ENCODE measurements around the gene WFDC1.

The WFDC1 gene

GRCh38 chr16:84294531-84295142 is at the start of gene WFDC1:
Gene WFDC1 (plus strand): TSS chr16:84294878. CDS start chr16:84294972, 94 bp downstream.
- DNase-seq = no peak

GRCh38 chr16:84245956-84246678 is 48.6 kb upstream of the WFDC1 start:
- no peak for DNase-seq

- DNase-seq = no peak
These were observed 48.0 kb upstream of the WFDC1 start for GRCh38 chr16:84246679-84247077.

- no peak for DNase-seq
These were observed 47.3 kb upstream of the WFDC1 start for GRCh38 chr16:84247331-84247730.

GRCh38 chr16:84247844-84248243 is 46.8 kb upstream of the WFDC1 start:
- DNase-seq = no peak

GRCh38 chr16:84252184-84252583 is 42.5 kb upstream of the WFDC1 start:
- DNase-seq = no peak

GRCh38 chr16:84253173-84253572 is 41.5 kb upstream of the WFDC1 start:
- DNase-seq = no peak

- no peak for DNase-seq
These were observed 40.6 kb upstream of the WFDC1 start for GRCh38 chr16:84254062-84254461.

GRCh38 chr16:84255050-84255810 is 39.4 kb upstream of the WFDC1 start:
- DNase-seq = no peak

GRCh38 chr16:84258266-84258665 is 36.4 kb upstream of the WFDC1 start:
- DNase-seq = no peak

GRCh38 chr16:84259691-84260090 is 35.0 kb upstream of the WFDC1 start:
- no peak for DNase-seq

- no peak for DNase-seq
These were observed 33.7 kb upstream of the WFDC1 start for GRCh38 chr16:84260766-84261554.

- no peak for DNase-seq
These were observed 32.6 kb upstream of the WFDC1 start for GRCh38 chr16:84262031-84262430.

GRCh38 chr16:84262939-84263338 is 31.7 kb upstream of the WFDC1 start:
- no peak for DNase-seq

- DNase-seq = no peak
These were observed 28.2 kb upstream of the WFDC1 start for GRCh38 chr16:84266451-84266850.

- no peak for DNase-seq
These were observed 27.3 kb upstream of the WFDC1 start for GRCh38 chr16:84267380-84267779.

- no peak for DNase-seq
These were observed 26.2 kb upstream of the WFDC1 start for GRCh38 chr16:84268291-84269040.

- DNase-seq = no peak
These were observed 24.6 kb upstream of the WFDC1 start for GRCh38 chr16:84270071-84270470.

- no peak for DNase-seq
These were observed 24.1 kb upstream of the WFDC1 start for GRCh38 chr16:84270531-84270930.

- no peak for DNase-seq
These were observed 23.6 kb upstream of the WFDC1 start for GRCh38 chr16:84271037-84271436.

GRCh38 chr16:84271866-84272265 is 22.8 kb upstream of the WFDC1 start:
- DNase-seq = no peak

- no peak for DNase-seq
These were observed 21.8 kb upstream of the WFDC1 start for GRCh38 chr16:84272740-84273320.
